WERI-Rb-1 (cell line): ENCODE results near the gene TERB1.

ENCODE experiments used
- DNase-seq: peaks from one replicate; pipeline ENCODE4 v3.0.0-alpha.2; 2020
- H3K27ac ChIP-seq: fragments of 250-450 bp; sonication (Bioruptor Pico); 2 replicates; pipeline ENCODE4 v1.5.1; 2020; ENCODE audit warnings: mild to moderate bottlenecking, moderate library complexity
- H3K27me3 ChIP-seq: fragments of 250-450 bp; sonication (Bioruptor Pico); 2 replicates; pipeline ENCODE4 v1.5.1; 2021; ENCODE audit warnings: mild to moderate bottlenecking, low read depth, moderate library complexity; ENCODE audit not compliant: insufficient read depth, severe bottlenecking
- H3K36me3 ChIP-seq: fragments of 250-450 bp; sonication (Bioruptor Pico); 2 replicates; pipeline ENCODE4 v1.5.1; 2020; ENCODE audit warnings: mild to moderate bottlenecking, moderate library complexity
- H3K4me3 ChIP-seq: 2 replicates; pipeline ENCODE4 v1.5.1; 2011; ENCODE audit warnings: low read depth, mild to moderate bottlenecking, control low read depth, low read length
- H3K9me3 ChIP-seq: fragments of 250-450 bp; sonication (Bioruptor Pico); 2 replicates; pipeline ENCODE4 v1.5.1; 2021; ENCODE audit warnings: mild to moderate bottlenecking, moderate library complexity; ENCODE audit not compliant: severe bottlenecking
- TF ChIP-seq, protein P1 (sequence below): IDR thresholded peaks from 2 replicates; pipeline ENCODE4 v1.5.1; 2011; ENCODE audit warnings: low read depth, mild to moderate bottlenecking, control low read depth, inconsistent platforms, low read length

The TERB1 gene

DNA sequence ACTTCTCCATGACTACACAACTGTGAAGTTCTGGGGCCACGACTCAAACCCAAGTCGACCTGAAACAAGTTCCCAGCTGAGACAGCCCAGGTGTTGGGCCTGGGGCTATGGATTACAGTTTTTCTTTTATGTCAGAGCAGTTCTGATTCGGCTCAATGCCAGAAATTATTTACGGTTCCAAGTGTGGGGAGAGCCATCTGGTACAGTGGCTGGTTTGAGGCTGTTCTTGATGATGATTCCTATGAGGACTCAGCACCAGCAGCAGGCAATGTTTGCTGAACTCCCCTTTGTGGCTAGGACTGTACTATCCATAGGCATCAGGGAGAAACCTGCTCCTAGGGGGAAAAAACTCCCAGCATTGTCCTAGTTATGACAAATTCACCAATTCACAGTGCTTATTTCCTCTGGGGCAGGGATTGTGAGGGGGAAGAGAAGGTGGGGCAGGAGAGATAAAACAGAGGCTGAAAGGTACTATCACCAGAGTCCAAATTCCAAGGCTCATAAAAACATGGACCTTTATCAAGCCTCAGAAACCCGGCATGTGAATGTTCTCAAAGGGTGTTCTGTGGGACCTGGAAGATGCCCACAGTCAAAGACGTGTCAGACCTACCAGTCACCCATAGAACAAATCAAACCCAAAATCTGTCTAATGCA is 86.6 kb downstream of the TERB1 start:
- Histone ChIP-seq H3K9me3 (peaks cover 10% of the 10 kb centered on the region), H3K27ac (no peak overlapping the region), H3K36me3 (0 out of 2 replicates have a peak, but pooled peaks cover 4% of the 10 kb centered on the region), H3K27me3 (no peaks in the 10 kb centered on the region), H3K4me3 (no peak overlapping the region)
- DNase-seq: no peak
- TF ChIP-seq, protein P1, sequence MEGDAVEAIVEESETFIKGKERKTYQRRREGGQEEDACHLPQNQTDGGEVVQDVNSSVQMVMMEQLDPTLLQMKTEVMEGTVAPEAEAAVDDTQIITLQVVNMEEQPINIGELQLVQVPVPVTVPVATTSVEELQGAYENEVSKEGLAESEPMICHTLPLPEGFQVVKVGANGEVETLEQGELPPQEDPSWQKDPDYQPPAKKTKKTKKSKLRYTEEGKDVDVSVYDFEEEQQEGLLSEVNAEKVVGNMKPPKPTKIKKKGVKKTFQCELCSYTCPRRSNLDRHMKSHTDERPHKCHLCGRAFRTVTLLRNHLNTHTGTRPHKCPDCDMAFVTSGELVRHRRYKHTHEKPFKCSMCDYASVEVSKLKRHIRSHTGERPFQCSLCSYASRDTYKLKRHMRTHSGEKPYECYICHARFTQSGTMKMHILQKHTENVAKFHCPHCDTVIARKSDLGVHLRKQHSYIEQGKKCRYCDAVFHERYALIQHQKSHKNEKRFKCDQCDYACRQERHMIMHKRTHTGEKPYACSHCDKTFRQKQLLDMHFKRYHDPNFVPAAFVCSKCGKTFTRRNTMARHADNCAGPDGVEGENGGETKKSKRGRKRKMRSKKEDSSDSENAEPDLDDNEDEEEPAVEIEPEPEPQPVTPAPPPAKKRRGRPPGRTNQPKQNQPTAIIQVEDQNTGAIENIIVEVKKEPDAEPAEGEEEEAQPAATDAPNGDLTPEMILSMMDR: no peak

DNA sequence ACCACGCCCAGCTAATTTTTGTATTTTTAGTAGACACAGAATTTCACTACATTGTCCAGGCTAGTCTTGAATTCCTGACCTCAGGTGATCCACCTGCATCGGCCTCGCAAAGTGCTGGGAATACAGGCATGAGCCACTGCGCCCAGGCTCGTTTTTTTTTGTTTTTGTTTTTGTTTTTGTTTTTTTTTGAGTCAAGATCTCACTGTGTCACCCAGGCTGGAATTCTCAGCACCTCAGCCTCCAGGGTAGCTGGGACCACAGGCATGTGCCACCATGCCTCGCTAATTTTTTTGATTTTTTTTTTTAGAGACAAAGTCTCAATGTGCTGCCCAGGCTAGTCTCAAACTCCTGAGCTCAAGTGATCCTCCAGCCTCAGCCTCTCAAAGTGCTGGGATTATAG is 87.3 kb downstream of the TERB1 start:
- Histone ChIP-seq H3K27me3 (no peaks in the 10 kb centered on the region), H3K27ac (no peak overlapping the region), H3K9me3 (peaks cover 10% of the 10 kb centered on the region), H3K4me3 (no peak overlapping the region), H3K36me3 (0 out of 2 replicates have a peak, but pooled peaks cover 4% of the 10 kb centered on the region)
- DNase-seq: no peak
- TF ChIP-seq, protein P1: no peak

DNA sequence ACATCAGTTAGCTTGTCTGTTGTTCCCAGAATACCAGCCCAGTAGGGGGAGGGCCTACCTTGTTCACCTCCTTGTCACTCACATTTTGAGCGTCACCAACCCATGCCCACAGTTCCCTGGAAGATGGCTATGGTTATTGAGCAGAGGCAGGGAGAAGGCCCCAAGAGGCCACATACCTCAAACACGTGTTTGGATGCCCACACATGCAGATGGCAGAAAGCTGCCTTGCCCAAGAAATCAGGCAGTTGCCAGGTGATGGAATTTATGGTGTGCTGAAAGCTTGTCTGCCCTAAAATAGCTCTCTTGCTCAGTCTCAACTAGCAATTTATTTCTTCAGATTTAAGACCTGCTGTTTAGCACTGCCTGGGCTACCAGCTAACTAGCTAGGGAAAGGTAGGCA is 88.3 kb downstream of the TERB1 start:
- TF ChIP-seq, protein P1: no peak
- no peak overlapping the region for H3K27ac ChIP-seq
- peaks cover 10% of the 10 kb centered on the region for H3K9me3 ChIP-seq

DNA sequence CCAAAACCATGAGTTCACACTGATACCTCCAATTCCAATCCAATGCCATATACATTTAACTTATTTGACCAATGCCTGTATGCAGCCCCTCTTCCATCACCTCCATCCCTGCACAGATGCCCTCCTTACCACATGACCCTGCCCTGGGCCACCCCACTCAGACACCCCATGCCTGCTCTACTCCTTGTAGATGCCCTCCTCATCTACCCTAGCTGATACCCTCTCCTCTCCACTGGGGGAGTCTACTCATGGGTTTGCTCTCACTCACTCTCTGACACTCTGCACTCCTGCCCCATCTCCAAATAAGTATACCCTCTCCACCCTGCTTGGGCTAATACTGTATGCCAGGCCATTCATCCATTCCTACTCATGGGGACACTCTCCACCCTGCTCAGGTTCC is 88.9 kb downstream of the TERB1 start:
- H3K4me3 ChIP-seq: no peak overlapping the region
- TF ChIP-seq, protein P1: no peak
- H3K27ac ChIP-seq: no peak overlapping the region
- H3K9me3 ChIP-seq: peaks cover 10% of the 10 kb centered on the region
- H3K36me3 ChIP-seq: no peaks in the 10 kb centered on the region
- H3K27me3 ChIP-seq: no peaks in the 10 kb centered on the region
- no peak for DNase-seq

More for the DNA sequence above, 88.3 kb downstream of the TERB1 start:
- Histone ChIP-seq H3K4me3 (no peak overlapping the region), H3K36me3 (no peaks in the 10 kb centered on the region), H3K27me3 (no peaks in the 10 kb centered on the region)
- no peak for DNase-seq

DNA sequence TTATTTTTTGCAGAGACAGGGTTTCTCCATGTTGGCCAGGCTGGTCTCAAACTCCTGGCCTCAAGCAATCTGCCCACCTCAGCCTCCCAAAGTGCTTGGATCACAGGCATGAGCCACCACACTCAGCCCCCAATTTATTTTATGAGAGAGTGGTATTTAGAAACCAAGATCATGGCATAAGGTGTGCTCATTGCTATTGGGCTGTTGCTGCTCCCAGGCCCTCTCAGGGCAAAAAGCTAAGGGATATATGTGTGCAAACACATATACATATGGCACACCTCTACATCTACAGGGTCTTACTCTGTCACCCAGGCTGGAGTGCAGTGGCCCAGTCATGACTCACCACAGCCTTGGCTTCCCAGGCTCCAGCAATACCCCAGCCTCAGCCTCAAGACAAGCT is 89.8 kb downstream of the TERB1 start:
- Histone ChIP-seq H3K9me3 (peaks cover 10% of the 10 kb centered on the region), H3K27me3 (no peaks in the 10 kb centered on the region), H3K36me3 (no peaks in the 10 kb centered on the region), H3K4me3 (no peak overlapping the region), H3K27ac (no peak overlapping the region)
- TF ChIP-seq, protein P1: no peak
- no peak for DNase-seq

DNA sequence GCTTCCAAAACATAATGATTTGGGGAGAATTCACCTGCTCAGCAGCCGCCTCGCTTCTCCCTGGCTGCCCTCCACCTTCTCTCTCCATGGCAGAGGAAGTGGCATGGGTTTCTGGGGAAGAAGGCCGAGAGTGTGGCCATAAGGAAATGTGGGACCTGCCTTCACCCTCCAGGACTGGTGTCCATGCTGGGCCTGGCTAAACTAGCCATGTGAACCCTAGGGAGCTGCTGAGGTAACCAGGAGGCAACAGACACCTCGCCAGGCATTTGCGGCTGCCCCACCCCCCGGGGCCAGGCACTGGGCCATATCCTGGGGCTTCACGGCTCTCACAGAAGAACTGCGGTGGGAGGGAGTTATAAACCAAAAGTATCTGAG is 94.9 kb downstream of the TERB1 start:
- DNase-seq: no peak
- no peak overlapping the region for H3K4me3 ChIP-seq
- H3K27me3 ChIP-seq: no peaks in the 10 kb centered on the region
- TF ChIP-seq, protein P1: no peak
- H3K27ac ChIP-seq: no peak overlapping the region
- no peaks in the 10 kb centered on the region for H3K36me3 ChIP-seq
- H3K9me3 ChIP-seq: peaks cover 4% of the 10 kb centered on the region
